Activated naive CD4-positive, alpha-beta T cell treated with anti-CD3 and anti-CD28 coated beads, Interleukin-2, amount 10 ng/mL, durations not matched to agents 7 days and 5 days (primary cell): ENCODE results near the gene SLC36A3.
"Not testable (repeated sequence)": the region's sequence is repeated elsewhere in the genome, so short reads cannot be mapped to it uniquely, and the experiment has no call there.

ENCODE experiments used
- CTCF ChIA-PET: fragments of 350-600 bp; sonication (Branson Sonifier 250); formaldehyde crosslinking; loops from one replicate; lab custom pipeline; 2021; ENCODE audit warnings: antibody characterized with exemption; lab: Charles Lee
- DNase-seq: peaks from one replicate; pipeline ENCODE4 v3.0.0-alpha.2; 2020
- H3K27ac Mint-ChIP-seq: one replicate; pipeline ENCODE4 v1.8.0; 2021; ENCODE audit warnings: mild to moderate bottlenecking, moderate library complexity, mixed read lengths
- H3K27me3 Mint-ChIP-seq: one replicate; pipeline ENCODE4 v1.8.0; 2021; ENCODE audit warnings: mild to moderate bottlenecking, mixed read lengths
- H3K36me3 Mint-ChIP-seq: one replicate; pipeline ENCODE4 v1.8.0; 2021; ENCODE audit warnings: mixed read lengths
- H3K4me1 Mint-ChIP-seq: one replicate; pipeline ENCODE4 v1.8.0; 2021; ENCODE audit warnings: mixed read lengths
- H3K4me3 Mint-ChIP-seq: one replicate; pipeline ENCODE4 v1.8.0; 2021; ENCODE audit warnings: mild to moderate bottlenecking, moderate library complexity, mixed read lengths
- H3K9me3 Mint-ChIP-seq: one replicate; pipeline ENCODE4 v1.8.0; 2021; ENCODE audit warnings: mixed read lengths

The SLC36A3 gene

DNA sequence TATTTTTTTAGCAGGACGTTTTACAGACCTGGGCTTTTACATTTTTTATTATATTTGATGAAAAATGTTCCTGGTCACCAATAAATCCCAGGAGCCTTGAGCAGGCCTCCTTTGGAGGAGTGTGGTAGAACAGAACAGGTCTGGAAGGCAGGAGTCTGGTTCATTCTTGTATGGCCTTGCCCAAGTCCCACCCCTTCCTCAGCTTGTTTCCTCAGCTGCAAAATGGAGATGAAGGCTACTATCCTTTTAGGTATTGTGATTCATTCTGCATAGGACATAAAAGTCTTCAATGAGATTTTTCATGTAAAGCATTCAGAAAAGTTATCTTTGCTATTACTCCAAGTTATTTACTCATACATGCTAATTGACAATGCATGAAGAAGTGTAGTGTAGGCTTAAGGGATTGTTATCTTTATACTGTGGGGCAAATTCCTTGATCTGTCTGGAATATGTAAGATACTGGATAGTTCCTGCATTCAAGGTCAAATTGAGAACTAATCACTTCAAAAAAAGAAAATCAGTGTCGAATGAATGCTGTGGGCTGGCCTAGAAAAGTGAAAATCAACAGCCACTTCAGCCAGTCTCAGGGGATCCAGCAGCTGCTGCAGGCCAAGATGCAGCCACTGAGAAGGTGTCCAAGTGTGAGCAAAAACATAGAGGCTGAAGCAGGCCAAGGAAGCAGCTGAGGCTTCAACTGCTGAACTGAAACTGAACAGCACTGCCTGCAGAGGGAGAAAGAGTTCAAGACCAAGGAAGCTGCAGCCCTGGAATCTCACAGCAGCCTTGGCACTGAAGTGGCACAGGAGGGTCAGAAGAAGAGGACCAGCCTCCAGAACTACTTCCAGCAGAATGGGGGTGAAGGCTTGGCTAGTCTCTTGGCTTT, 15.5 kb upstream of the SLC36A3 start:
- Mint-ChIP-seq H3K4me1 (no peaks in the 10 kb centered on the region), H3K27ac (no peak overlapping the region), H3K36me3 (no peaks in the 10 kb centered on the region), H3K27me3 (peaks cover 21% of the 10 kb centered on the region), H3K9me3 (no peaks in the 10 kb centered on the region), H3K4me3 (no peak overlapping the region)
- no peak for DNase-seq
- CTCF ChIA-PET, result no interaction called here

DNA sequence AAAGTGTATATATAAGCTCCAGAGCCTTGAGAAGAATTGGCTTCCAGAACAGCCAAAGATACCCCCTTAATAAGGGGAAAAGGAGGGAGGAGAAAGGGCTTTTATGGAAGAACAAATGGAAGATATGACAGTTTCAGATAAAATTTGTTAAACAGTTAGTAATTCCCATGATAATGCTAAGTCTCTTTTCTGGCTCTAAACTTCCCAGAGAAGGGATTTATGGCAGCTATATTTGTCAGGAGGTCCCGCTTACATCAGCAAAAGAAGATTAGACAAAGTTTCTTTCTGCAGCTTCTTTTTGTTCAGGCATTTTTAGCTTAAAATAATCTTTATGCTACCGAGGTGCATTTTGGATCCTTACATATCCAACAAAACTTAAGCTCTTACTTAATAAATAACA, 14.3 kb upstream of the SLC36A3 start:
- H3K27ac Mint-ChIP-seq, result no peak overlapping the region
- no peaks in the 10 kb centered on the region for H3K4me1 Mint-ChIP-seq
- H3K27me3 Mint-ChIP-seq, result peaks cover 25% of the 10 kb centered on the region
- CTCF ChIA-PET, result interaction anchor here (0.6 to 1.3 kb wide), 3 partner anchors 44 to 334 kb away, joined by 3 read pairs; no protein-coding TSS in a partner anchor
- H3K9me3 Mint-ChIP-seq, result no peaks in the 10 kb centered on the region
- H3K36me3 Mint-ChIP-seq, result no peaks in the 10 kb centered on the region
- H3K4me3 Mint-ChIP-seq, result no peak overlapping the region
- no peak for DNase-seq

DNA sequence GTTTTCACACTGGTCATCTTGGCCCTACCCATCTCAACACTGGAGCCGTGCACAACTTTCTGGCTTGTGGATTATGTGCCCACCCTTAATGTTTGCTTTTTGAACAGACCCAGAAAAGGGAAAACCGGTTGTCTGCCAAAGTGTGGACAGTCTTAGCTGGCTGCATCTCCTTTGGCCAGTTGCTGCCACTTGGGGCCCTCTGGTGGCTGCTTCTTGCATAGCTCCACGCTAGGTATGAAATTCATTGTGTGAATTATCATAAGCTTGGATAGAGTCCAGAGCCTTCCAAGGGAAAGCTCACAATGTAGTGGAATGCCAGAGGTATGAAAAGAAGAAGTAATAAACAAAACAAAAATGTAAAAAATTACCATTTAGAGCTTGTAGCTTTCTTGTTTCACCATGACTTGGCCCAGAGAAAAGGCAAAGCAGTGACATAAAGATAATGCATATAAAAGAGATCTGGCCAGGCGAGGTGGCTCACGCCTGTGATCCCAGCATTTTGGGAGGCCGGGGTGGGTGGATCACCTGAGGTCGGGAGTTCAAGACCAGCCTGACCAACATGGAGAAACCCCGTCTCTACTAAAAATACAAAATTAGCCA, 12.5 kb upstream of the SLC36A3 start:
- Mint-ChIP-seq H3K27ac (no peak overlapping the region), H3K4me1 (no peaks in the 10 kb centered on the region), H3K4me3 (no peak overlapping the region), H3K36me3 (no peaks in the 10 kb centered on the region), H3K27me3 (peaks cover 26% of the 10 kb centered on the region), H3K9me3 (peaks cover 3% of the 10 kb centered on the region)
- peak; percentile 69 for DNase-seq
- CTCF ChIA-PET, result interaction anchor here (0.6 to 1.9 kb wide), 18 partner anchors 11 to 401 kb away, joined by 3 to 6 read pairs (median 4); partner anchors contain the start of genes CCDC69 and GM2A

DNA sequence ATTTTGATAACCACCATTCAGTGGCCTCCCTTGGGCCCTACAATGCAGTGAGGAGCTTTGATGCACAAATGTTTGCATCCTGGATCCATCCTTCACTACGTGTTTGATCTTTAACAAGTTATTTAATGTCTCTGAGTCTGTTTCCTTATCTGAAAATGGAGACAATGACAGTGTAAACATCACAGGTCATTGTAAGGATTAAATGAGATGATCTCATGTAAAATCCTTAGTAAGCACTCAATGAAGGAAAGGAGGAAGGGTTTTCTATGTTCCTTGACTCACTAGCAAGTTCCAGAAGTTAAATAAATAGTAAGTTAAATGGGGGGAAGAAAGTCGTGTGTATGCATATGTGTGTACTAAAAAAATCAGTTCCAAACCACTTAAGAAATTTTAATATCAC, 9.8 kb upstream of the SLC36A3 start:
- H3K27me3 Mint-ChIP-seq, result peaks cover 22% of the 10 kb centered on the region
- H3K9me3 Mint-ChIP-seq, result peaks cover 9% of the 10 kb centered on the region
- no peak overlapping the region for H3K4me3 Mint-ChIP-seq
- no peaks in the 10 kb centered on the region for H3K4me1 Mint-ChIP-seq
- DNase-seq, result no peak
- H3K27ac Mint-ChIP-seq, result no peak overlapping the region
- no peaks in the 10 kb centered on the region for H3K36me3 Mint-ChIP-seq
- CTCF ChIA-PET, result interaction anchor here (0.6 to 0.9 kb wide), 2 partner anchors 24 to 89 kb away, joined by 3 to 4 read pairs; partner anchors contain the start of gene CCDC69

DNA sequence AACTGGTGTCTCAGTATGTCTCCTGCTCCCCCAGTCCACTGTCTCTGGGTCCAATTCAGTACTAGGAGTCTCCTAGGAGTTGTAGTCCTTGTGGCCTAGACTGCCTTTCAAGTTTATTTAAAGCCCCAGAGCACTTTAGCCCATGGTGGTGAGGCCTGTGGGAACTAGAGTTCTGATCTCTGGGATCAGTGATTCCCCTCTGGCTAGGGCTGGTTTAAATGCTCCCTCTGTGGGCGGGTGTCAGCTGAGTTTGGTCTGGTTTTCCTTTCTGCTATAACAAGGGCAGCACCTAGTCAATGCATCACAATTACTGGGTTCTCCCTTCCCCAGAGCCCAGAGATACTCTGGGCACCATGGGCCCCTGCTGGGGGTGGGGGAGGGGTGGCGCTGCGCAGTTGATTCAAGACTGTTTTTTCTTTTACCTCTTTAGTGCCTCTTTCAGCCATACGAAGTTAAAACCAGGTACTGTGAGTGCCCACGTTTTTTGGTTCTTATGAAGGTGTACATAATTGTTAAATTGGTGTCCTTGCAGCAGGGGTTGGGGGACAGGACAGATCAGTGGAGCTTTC, 9.3 kb upstream of the SLC36A3 start:
- no peaks in the 10 kb centered on the region for H3K4me1 Mint-ChIP-seq
- H3K27me3 Mint-ChIP-seq, result peaks cover 22% of the 10 kb centered on the region
- CTCF ChIA-PET, result no interaction called here

DNA sequence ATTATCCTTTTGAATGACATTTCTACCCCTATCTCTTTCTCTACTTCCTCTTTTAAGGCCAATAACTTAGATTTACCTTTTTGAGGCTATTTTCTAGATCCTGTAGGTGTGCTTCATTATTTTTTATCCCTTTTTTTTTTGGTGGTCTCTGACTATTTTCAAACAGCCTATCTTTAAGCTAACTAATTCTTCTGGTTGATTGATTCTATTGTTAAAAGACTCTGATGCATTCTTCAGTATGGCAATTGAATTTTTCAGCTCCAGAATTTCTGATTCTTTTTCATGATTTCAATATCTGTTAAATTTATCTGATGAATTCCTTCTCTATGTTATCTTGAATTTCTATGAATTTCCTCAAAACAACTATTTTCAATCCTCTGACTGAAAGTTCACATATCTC, 7.4 kb upstream of the SLC36A3 start:
- Mint-ChIP-seq H3K4me3 (no peak overlapping the region), H3K27me3 (peaks cover 23% of the 10 kb centered on the region), H3K4me1 (no peaks in the 10 kb centered on the region), H3K9me3 (peaks cover 9% of the 10 kb centered on the region), H3K36me3 (no peaks in the 10 kb centered on the region), H3K27ac (no peak overlapping the region)
- CTCF ChIA-PET, result no interaction called here
- DNase-seq, result no peak

More for the DNA sequence above, 9.3 kb upstream of the SLC36A3 start:
- no peak for DNase-seq
- Mint-ChIP-seq H3K4me3 (no peak overlapping the region), H3K27ac (no peak overlapping the region), H3K36me3 (no peaks in the 10 kb centered on the region), H3K9me3 (peaks cover 9% of the 10 kb centered on the region)

DNA sequence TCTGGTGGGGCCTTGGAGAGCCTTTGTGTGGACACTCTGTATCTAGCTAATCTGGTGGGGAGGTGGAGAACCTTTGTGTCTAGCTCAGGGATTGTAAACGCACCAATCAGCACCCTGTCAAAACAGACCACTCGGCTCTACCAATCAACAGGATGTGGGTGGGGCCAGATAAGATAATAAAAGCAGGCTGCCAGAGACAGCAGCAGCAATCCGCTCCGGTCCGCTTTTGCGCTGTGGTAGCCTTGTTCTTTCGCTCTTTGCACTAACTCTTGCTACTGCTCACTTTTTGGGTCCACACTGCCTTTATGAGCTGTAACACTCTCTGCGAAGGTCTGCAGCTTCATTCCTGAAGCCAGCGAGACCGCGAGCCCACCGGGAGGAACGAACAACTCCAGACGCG, 6.3 kb upstream of the SLC36A3 start:
- H3K4me3 Mint-ChIP-seq, H3K4me1 Mint-ChIP-seq, H3K36me3 Mint-ChIP-seq, CTCF ChIA-PET, H3K27ac Mint-ChIP-seq, H3K9me3 Mint-ChIP-seq, DNase-seq: not testable (repeated sequence)
- peaks cover 28% of the 10 kb centered on the region for H3K27me3 Mint-ChIP-seq

DNA sequence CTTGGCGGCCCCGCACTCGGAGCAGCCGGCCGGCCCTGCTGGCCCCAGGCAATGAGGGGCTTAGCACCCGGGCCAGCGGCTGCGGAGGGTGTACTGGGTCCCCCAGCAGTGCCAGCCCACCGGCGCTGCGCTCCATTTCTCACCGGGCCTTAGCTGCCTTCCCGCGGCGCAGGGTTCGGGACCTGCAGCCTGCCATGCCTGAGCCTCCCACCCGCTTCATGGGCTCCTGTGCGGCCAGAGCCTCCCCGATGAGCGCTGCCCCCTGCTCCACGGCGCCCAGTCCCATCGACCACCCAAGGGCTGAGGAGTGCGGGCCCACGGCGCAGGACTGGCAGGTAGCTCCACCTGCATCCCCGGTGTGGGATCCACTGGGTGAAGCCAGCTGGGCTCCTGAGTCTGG, 5.7 kb upstream of the SLC36A3 start:
- H3K9me3 Mint-ChIP-seq, CTCF ChIA-PET, H3K27ac Mint-ChIP-seq, H3K4me3 Mint-ChIP-seq, H3K36me3 Mint-ChIP-seq, DNase-seq, H3K4me1 Mint-ChIP-seq: not testable (repeated sequence)
- peaks cover 26% of the 10 kb centered on the region for H3K27me3 Mint-ChIP-seq

DNA sequence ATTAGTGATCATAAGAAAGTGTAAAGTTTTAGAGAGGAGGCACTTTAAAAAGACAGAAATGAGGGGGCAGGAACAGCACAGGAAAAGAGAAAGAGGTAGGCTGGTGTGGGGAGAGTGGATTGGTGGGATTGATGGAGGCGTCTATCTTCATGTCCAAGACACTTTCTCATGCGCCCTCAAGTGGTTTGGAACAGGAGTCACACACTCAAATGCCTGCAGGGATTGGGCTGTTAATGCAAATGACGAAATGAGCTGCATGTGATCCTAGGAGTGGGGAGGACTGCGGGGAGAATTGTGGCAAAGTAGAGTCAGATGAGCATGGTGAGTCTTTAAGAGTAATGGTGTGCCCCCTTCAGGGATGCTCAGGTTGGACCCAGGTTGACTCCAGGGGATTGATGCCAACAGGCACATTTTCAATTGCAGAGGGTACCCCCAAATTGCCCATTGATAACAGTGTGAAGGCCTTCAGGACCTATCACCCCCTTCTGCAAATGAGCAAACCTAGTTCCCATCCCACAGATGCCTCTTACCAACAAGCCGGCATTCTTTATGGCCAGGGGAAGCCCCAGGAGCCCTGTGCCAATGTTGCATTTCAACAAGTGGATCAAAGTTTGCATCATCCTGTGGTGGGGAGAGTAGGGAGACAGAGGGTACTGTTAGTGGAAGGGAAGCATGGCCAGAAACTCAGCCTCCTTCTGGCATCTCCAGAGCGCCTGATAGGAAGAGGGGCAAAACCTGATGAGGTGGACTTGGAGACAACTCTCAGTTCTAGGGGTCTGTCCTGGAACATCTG, 5.3 kb downstream of the SLC36A3 start:
- Mint-ChIP-seq H3K27me3 (peaks cover 14% of the 10 kb centered on the region), H3K9me3 (no peaks in the 10 kb centered on the region), H3K27ac (no peak overlapping the region), H3K4me3 (no peak overlapping the region), H3K4me1 (peaks cover 6% of the 10 kb centered on the region), H3K36me3 (no peaks in the 10 kb centered on the region)
- CTCF ChIA-PET, result no interaction called here
- DNase-seq, result no peak

DNA sequence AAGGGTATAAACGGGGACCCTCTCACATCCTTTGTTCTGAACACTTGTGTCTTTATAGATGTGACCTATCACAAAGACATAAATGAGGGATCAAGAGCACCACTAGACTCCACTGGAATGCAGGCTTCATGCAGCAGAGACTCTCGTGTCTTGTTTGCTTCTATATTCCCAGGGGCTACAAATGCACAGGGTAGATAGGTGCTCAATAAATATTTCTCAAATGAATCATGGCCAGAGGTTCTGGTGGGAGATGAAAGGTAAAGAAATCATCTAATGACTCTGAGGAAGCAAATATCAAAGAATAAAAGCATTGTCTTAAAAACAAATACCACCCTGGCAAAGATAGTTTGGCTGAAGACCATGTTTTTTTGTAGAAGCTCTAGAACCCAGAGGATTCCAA, 6.6 kb downstream of the SLC36A3 start:
- peaks cover 6% of the 10 kb centered on the region for H3K4me1 Mint-ChIP-seq
- H3K27me3 Mint-ChIP-seq, result peaks cover 7% of the 10 kb centered on the region
- DNase-seq, result no peak
- H3K27ac Mint-ChIP-seq, result no peak overlapping the region
- no peaks in the 10 kb centered on the region for H3K36me3 Mint-ChIP-seq
- H3K9me3 Mint-ChIP-seq, result no peaks in the 10 kb centered on the region
- CTCF ChIA-PET, result no interaction called here
- no peak overlapping the region for H3K4me3 Mint-ChIP-seq

DNA sequence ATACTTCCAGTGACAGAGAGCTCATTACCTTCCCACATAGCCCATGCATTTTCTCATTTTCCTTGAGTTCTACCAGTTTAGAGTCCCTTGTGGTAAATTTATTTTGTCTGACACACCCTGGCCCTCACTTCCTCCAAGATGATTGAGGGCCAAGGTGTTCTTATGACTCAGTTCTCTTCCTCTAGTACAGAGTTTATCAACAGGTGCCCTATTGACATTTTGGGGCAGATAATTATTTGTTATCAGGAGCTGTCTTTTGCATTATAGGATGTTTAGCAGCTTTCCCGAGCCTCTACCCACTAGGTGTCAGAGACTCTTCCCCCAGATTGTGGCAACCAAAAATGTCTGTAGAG, 7.1 kb downstream of the SLC36A3 start:
- no peak for DNase-seq
- H3K27ac Mint-ChIP-seq, result no peak overlapping the region
- H3K4me1 Mint-ChIP-seq, result peaks cover 6% of the 10 kb centered on the region
- CTCF ChIA-PET, result no interaction called here
- H3K27me3 Mint-ChIP-seq, result peaks cover 6% of the 10 kb centered on the region
- H3K9me3 Mint-ChIP-seq, result no peaks in the 10 kb centered on the region
- no peaks in the 10 kb centered on the region for H3K36me3 Mint-ChIP-seq
- H3K4me3 Mint-ChIP-seq, result no peak overlapping the region

DNA sequence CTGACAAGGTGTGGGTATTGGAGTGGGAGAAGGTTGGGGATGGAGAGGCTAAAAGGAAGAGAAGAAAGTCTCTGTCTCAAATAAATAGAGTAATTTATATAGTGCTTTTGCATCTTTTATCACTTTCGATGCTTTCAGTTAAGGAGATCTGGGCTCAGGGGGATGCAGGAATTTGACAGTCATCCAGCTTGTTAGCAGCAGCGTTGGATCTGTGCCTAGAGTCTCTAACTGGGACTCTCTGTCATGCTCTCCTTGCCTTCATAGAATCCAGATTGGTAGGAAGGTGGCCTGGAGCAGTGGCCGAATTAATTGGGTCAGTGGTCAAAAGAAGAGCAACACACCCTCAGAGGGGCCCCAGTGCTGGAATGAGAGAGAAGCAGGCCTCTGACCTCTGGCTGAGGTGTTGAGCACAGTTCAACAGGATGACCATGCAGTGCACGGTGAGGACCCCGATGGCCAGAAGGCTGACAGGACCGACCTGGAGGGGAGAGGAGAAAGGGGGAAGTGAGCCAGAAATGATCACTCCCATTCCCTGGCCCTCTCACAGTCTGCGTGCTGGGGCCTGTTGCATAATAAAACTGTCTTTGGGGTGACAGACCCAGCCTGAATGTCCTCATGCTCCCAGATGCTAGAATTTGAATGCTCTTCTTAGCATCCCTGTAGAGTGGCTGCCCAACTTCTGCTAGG, 7.6 kb downstream of the SLC36A3 start:
- H3K27ac Mint-ChIP-seq, result no peak overlapping the region
- peaks cover 6% of the 10 kb centered on the region for H3K4me1 Mint-ChIP-seq
- H3K4me3 Mint-ChIP-seq, result no peak overlapping the region
- no peaks in the 10 kb centered on the region for H3K36me3 Mint-ChIP-seq
- H3K27me3 Mint-ChIP-seq, result peaks cover 4% of the 10 kb centered on the region
- H3K9me3 Mint-ChIP-seq, result no peaks in the 10 kb centered on the region
- CTCF ChIA-PET, result no interaction called here
- no peak for DNase-seq

DNA sequence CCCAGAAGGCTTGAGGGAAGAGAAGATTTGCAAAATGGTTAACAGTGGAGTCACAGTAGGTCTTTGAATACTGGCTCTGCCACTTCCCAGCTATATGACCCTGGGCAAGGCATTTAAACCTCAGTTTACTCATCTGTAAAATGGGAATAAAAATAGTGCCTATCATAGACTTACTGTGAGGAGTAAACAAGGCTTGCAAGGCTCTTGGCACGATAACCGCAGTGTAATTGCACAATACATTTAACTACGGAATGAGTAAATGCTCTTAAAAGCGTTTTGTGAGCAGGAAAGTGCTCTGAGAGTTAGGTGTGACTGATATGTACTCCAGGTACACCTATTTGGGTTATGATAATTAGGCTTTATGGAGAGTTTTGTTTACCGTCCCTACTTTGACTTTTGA, 8.4 kb downstream of the SLC36A3 start:
- H3K4me1 Mint-ChIP-seq, result peaks cover 6% of the 10 kb centered on the region

DNA sequence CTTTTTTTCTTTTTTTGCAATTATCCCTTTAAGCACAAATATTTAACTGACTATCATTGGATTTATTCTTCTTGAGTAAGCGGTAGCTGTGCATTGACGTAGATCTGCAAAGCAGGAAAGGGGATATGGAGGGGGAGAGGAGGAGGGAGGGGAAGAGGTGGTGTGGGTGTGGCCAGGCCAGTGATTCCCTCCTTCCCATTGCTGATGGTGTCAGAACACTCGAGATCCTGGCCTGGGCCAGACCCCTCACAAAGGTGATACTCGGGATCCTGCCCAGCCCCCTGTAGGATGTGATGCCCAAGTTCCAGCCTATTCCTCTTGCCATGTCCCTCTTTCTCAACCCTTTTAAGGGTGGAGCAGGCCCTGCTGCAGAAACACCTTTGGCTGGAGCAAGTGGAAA, 9.9 kb downstream of the SLC36A3 start:
- no peaks in the 10 kb centered on the region for H3K36me3 Mint-ChIP-seq
- CTCF ChIA-PET, result no interaction called here
- no peak overlapping the region for H3K27ac Mint-ChIP-seq
- H3K4me1 Mint-ChIP-seq, result peaks cover 6% of the 10 kb centered on the region
- H3K4me3 Mint-ChIP-seq, result no peak overlapping the region
- H3K27me3 Mint-ChIP-seq, result peaks cover 4% of the 10 kb centered on the region
- H3K9me3 Mint-ChIP-seq, result no peaks in the 10 kb centered on the region
- DNase-seq, result no peak

More for the DNA sequence above, 8.4 kb downstream of the SLC36A3 start:
- Mint-ChIP-seq H3K4me3 (no peak overlapping the region), H3K9me3 (no peaks in the 10 kb centered on the region), H3K27me3 (peaks cover 4% of the 10 kb centered on the region), H3K27ac (no peak overlapping the region), H3K36me3 (no peaks in the 10 kb centered on the region)
- no peak for DNase-seq
- CTCF ChIA-PET, result no interaction called here
